ENCODE measurements around the gene KIF5C.

- TF ChIP-seq YY1 (IDR thresholded peaks at IDR 0.05; ENCODE audit: insufficient read depth, insufficient read length), result no peak
- TF ChIP-seq SUZ12 (IDR thresholded peaks at IDR 0.05; ENCODE audit: extremely low read depth, insufficient read depth, insufficient read length), result no peak
These were observed 64.2 kb downstream of the KIF5C start for GRCh38 chr2:148939271-148939670.

All from NT2/D1 (cell line).